HepG2 (cell line): ENCODE data around the gene SNX9. TPM values are rescaled to one million over a fixed set of nuclear protein-coding genes. Genes with fewer than 3 reads are reported as not detected.

Experiments used
- ATAC-seq: fragments of 200-7000 bp; cut with Tn5 transposase; 3 replicates; pipeline ENCODE4 v1.9.1; 2020; ENCODE audit warnings: mild to moderate bottlenecking, moderate library complexity
- BruUV-seq: library from RNA; stranded (reverse); fragments of 400-500 nt; replicated peaks from 2 replicates; lab custom pipeline; 2021; lab: Mats Ljungman, UMichigan
- CTCF ChIA-PET: fragments of 300-600 bp; formaldehyde crosslinking; extraction: SDS; loops from one replicate; lab custom pipeline; 2021; ENCODE audit warnings: low total read pairs, inconsistent platforms, low intra/inter-chr PET ratio; lab: Yijun Ruan, JAX
- POLR2A ChIA-PET: fragments of 350-600 bp; sonication (Branson Sonifier 250); formaldehyde crosslinking; loops from one replicate; lab custom pipeline; 2020; ENCODE audit warnings: antibody characterized with exemption, inconsistent platforms; lab: Yijun Ruan, JAX
- DNase-seq: peaks from one replicate; pipeline ENCODE4 v3.0.0-alpha.2; 2015; ENCODE audit warnings: low spot score
- FAIRE-seq: peaks from 3 replicates; lab custom pipeline; 2011; peaks lifted over from hg19 to GRCh38; lab: Jason Lieb, UNC
- H2AFZ ChIP-seq: one replicate; pipeline ENCODE4 v1.6.1; 2011; ENCODE audit warnings: low read length, inconsistent platforms
- H3K27ac ChIP-seq: fragments of 300-600 bp; 3 replicates; pipeline ENCODE4 v1.8.0; 2011; ENCODE audit warnings: mixed run types, mild to moderate bottlenecking, mixed read lengths, low read length, inconsistent platforms; ENCODE audit not compliant: insufficient read depth; ENCODE audit errors: extremely low read length
- H3K27me3 ChIP-seq, 2 experiments: fragments of 200-600 bp in 1 of 2; 2 replicates in 1 of 2; 3 replicates in 1 of 2; pipeline versions ENCODE4 v1.6.0 to v1.8.0; 2011; ENCODE audit warnings: low read length in 2 of 2, mild to moderate bottlenecking in 2 of 2, moderate library complexity in 2 of 2, inconsistent platforms in 1 of 2; ENCODE audit not compliant: insufficient read depth in 2 of 2, control insufficient read depth in 1 of 2
- H3K36me3 ChIP-seq, 2 experiments: fragments of 200-600 bp in 1 of 2; replicated peaks in 1 of 2; 2 replicates in 1 of 2; 3 replicates in 1 of 2; pipeline versions ENCODE4 v1.5.1 to v1.8.0; 2011; ENCODE audit warnings: low read length in 2 of 2, inconsistent platforms in 1 of 2; ENCODE audit not compliant: insufficient read depth in 2 of 2, control insufficient read depth in 1 of 2
- H3K4me1 ChIP-seq: 2 replicates; pipeline ENCODE4 v1.5.1; 2012; ENCODE audit warnings: low read length, inconsistent platforms; ENCODE audit not compliant: insufficient read depth
- H3K4me2 ChIP-seq: 2 replicates; pipeline ENCODE4 v1.6.0; 2011; ENCODE audit warnings: low read depth, low read length, inconsistent platforms
- H3K4me3 ChIP-seq, 3 experiments: fragments of 200-600 bp in 1 of 3; sonication (generic), shearing (Covaris generic) in 1 of 3; replicated peaks in 1 of 3; 2 replicates each; pipeline ENCODE4 v1.5.1; 2011 to 2016; ENCODE audit warnings: low read length in 3 of 3, inconsistent platforms in 2 of 3, low read depth in 2 of 3, mild to moderate bottlenecking in 2 of 3, control low read depth in 1 of 3, mixed read lengths in 1 of 3; ENCODE audit not compliant: insufficient read depth in 1 of 3
- H3K79me2 ChIP-seq: one replicate; pipeline ENCODE4 v1.6.1; 2011; ENCODE audit warnings: low read length, inconsistent platforms; ENCODE audit not compliant: insufficient read depth
- H3K9ac ChIP-seq: 2 replicates; pipeline ENCODE4 v1.6.0; 2011; ENCODE audit warnings: mild to moderate bottlenecking, low read depth, low read length, inconsistent platforms; ENCODE audit not compliant: insufficient read depth
- H3K9me3 ChIP-seq: 2 replicates; pipeline ENCODE4 v1.5.1; 2012; ENCODE audit warnings: mild to moderate bottlenecking, low read length
- H4K20me1 ChIP-seq: 2 replicates; pipeline ENCODE4 v1.6.0; 2011; ENCODE audit warnings: inconsistent platforms, mild to moderate bottlenecking, low read length, moderate library complexity; ENCODE audit not compliant: insufficient read depth
- BATF2 ChIP-seq: sonication (generic); formaldehyde crosslinking; IDR thresholded peaks from 2 replicates; pipeline ENCODE4 v1.8.0; 2022; ENCODE audit warnings: mild to moderate bottlenecking, missing genetic modification reagents, moderate library complexity
- CEBPG ChIP-seq: IDR thresholded peaks from 2 replicates; pipeline ENCODE4 v1.6.1; 2016
- FOXC1 ChIP-seq: sonication (generic); formaldehyde crosslinking; IDR thresholded peaks from 2 replicates; pipeline ENCODE4 v1.8.0; 2022; ENCODE audit warnings: mild to moderate bottlenecking, missing genetic modification reagents, borderline replicate concordance
- HNF4A ChIP-seq: sonication (generic); formaldehyde crosslinking; IDR thresholded peaks from 2 replicates; pipeline ENCODE4 v1.4.0; 2020; ENCODE audit warnings: missing genetic modification reagents
- POGZ ChIP-seq: sonication (generic); formaldehyde crosslinking; IDR thresholded peaks from 2 replicates; pipeline ENCODE4 v1.4.0; 2020; ENCODE audit warnings: mild to moderate bottlenecking, missing genetic modification reagents
- POLR2AphosphoS5 ChIP-seq: IDR thresholded peaks from 2 replicates; pipeline ENCODE4 v1.6.1; 2012; ENCODE audit warnings: low read depth, low read length
- UBTF ChIP-seq: sonication (generic); formaldehyde crosslinking; IDR thresholded peaks from 2 replicates; pipeline ENCODE4 v1.4.0; 2020; ENCODE audit warnings: mild to moderate bottlenecking, missing genetic modification reagents
- ZFP36 ChIP-seq: fragments of 150-350 bp; IDR thresholded peaks from 2 replicates; pipeline ENCODE4 v1.6.1; 2018; ENCODE audit warnings: borderline replicate concordance, low read length, low read depth; ENCODE audit not compliant: partially characterized antibody
- ZNF10 ChIP-seq: sonication (generic); formaldehyde crosslinking; IDR thresholded peaks from 2 replicates; pipeline ENCODE4 v1.4.0; 2020; ENCODE audit warnings: mild to moderate bottlenecking, low read depth, missing genetic modification reagents, borderline replicate concordance
- ZNF12 ChIP-seq: sonication (generic); formaldehyde crosslinking; IDR thresholded peaks from 2 replicates; pipeline ENCODE4 v1.5.0; 2020; ENCODE audit warnings: missing genetic modification reagents
- ZNF30 ChIP-seq: sonication (generic); formaldehyde crosslinking; IDR thresholded peaks from 2 replicates; pipeline ENCODE4 v1.5.0; 2020; ENCODE audit warnings: mild to moderate bottlenecking, missing genetic modification reagents
- ZNF569 ChIP-seq: sonication (generic); formaldehyde crosslinking; IDR thresholded peaks from 2 replicates; pipeline ENCODE4 v1.5.0; 2020; ENCODE audit warnings: mild to moderate bottlenecking, missing genetic modification reagents, moderate library complexity, borderline replicate concordance
- ZNF639 ChIP-seq: conservative IDR thresholded peaks from 2 replicates; pipeline ENCODE4 v1.6.1; 2018; ENCODE audit warnings: missing genetic modification reagents
- ZNF7 ChIP-seq: IDR thresholded peaks from 2 replicates; pipeline ENCODE4 v1.6.1; 2016; ENCODE audit warnings: missing biosample characterization, missing genetic modification reagents
- ZNF746 ChIP-seq: sonication (generic); formaldehyde crosslinking; IDR thresholded peaks from 2 replicates; pipeline ENCODE4 v1.8.0; 2022; ENCODE audit warnings: mild to moderate bottlenecking, missing genetic modification reagents
- WGBS: methylation state at CpG from one replicate; pipeline ENCODE4 v1.1.6; 2017; ENCODE audit warnings: low lambda C conversion rate; 5-methylcytosine and 5-hydroxymethylcytosine counted together
- in situ Hi-C: cut with HindIII; loops from 2 replicates; pipeline ENCODE4 v1.10.0; 2017; ENCODE audit warnings: low pct_unique_long_range_greater_than_20kb; ENCODE audit not compliant: extremely low pct_ligation_motif_present
- intact Hi-C: fragments of 100-400 bp; cut with micrococcal nuclease; formaldehyde crosslinking; loops from one replicate; pipeline ENCODE4 v1.10.0; 2022; ENCODE audit not compliant: unreplicated experiment
- polyA plus RNA-seq, 8 experiments: library from polyadenylated mRNA; depleted of rRNA in 3 of 8; stranded (reverse) in 7 of 8; unstranded in 1 of 8; fragments of >200 nt; fragmentation: Illumina TruSeq in 4 of 8; extraction: Trizol in 4 of 8; gene quantifications; 2 replicates each; pipeline versions ENCODE4 v1.2.1 to v1.2.3, GENCODE V29; 2011 to 2016; ENCODE audit warnings: low read depth in 4 of 8, missing spikeins in 1 of 8, mixed read lengths in 1 of 8; ENCODE audit not compliant: insufficient read depth in 1 of 8
- total RNA-seq, 5 experiments: library from RNA; depleted of rRNA; stranded (reverse); fragments of >200 nt; fragmentation: Illumina TruSeq; extraction: Trizol; gene quantifications; 2 replicates each; pipeline ENCODE4 v1.2.3, GENCODE V29; 2016; ENCODE audit warnings: low read depth in 1 of 5
- TF ChIP-seq, protein P1 (sequence below): sonication (generic); formaldehyde crosslinking; IDR thresholded peaks from 2 replicates; pipeline ENCODE4 v1.4.0; 2020; ENCODE audit warnings: missing genetic modification reagents, borderline replicate concordance

Gene SNX9
- total and polyA plus RNA-seq, 2 of the 13 experiments (the other 11 are each of a cell fraction or from before 2014, with no cell fraction given), result 21.9 to 36.0 TPM

GRCh38 chr6:157951828-157952227 is 128.8 kb downstream of the SNX9 start:
- Histone ChIP-seq H3K4me3 (no peak overlapping the region), H3K9ac (no peak overlapping the region), H3K36me3 (no peaks in the 10 kb centered on the region), H3K79me2 (no peaks in the 10 kb centered on the region), H3K9me3 (no peaks in the 10 kb centered on the region), H3K4me1 (peaks cover 50% of the 10 kb centered on the region), H3K4me2 (peak overlapping the region; percentile 4), H3K27me3 (no peaks in the 10 kb centered on the region; a peak in 1 of 5 replicates), H3K27ac (no peak overlapping the region), H2AFZ (no peak overlapping the region), H4K20me1 (no peaks in the 10 kb centered on the region)
- in situ Hi-C loops, result no loop called here
- POLR2A ChIA-PET, result interaction anchor here (0.9 to 3.5 kb wide), 3 partner anchors 31 to 75 kb away, joined by 3 to 48 read pairs (median 36); partner anchors contain the start of gene SYNJ2
- DNase-seq (no peak), ATAC-seq (no peak), FAIRE-seq (no peak)
- CTCF ChIA-PET, result interaction anchor here (1.6 kb wide), 1 partner anchor 120 kb away, joined by 4 read pairs; no protein-coding TSS in a partner anchor
- WGBS, result 38% methylated on average over 9 of the region's 9 CpGs
- no TSS peak for BruUV-seq
- intact Hi-C loops, result loop anchor here (5.0 to 10.0 kb wide), 2 partner anchors 123 to 195 kb away; no protein-coding TSS in a partner anchor
- TF ChIP-seq HNF4A (CRISPR knock-in tag), result peak; percentile 29; the same call in 1 of the 2 replicates
- no peak for TF ChIP-seq BATF2 (CRISPR knock-in tag)
- TF ChIP-seq POLR2AphosphoS5, result no peak
- no peak for TF ChIP-seq ZNF10 (CRISPR knock-in tag)
- peak; percentile 94 for TF ChIP-seq ZNF12 (CRISPR knock-in tag)
- no peak for TF ChIP-seq ZNF746 (CRISPR knock-in tag)
- no peak for TF ChIP-seq ZNF7 (CRISPR knock-in tag)
- no peak for TF ChIP-seq ZNF639 (CRISPR knock-in tag)
- 0 out of 2 replicates have a peak, but pooled peaks have one; percentile 27 for TF ChIP-seq UBTF
- TF ChIP-seq CEBPG (CRISPR knock-in tag), result no peak
- TF ChIP-seq POGZ (CRISPR knock-in tag), result no peak
- 0 out of 2 replicates have a peak, but pooled peaks have one; percentile 31 for TF ChIP-seq FOXC1
- no peak for TF ChIP-seq ZNF569 (CRISPR knock-in tag)
- TF ChIP-seq ZNF30, result no peak
- TF ChIP-seq ZFP36, result no peak
- TF ChIP-seq, protein P1, sequence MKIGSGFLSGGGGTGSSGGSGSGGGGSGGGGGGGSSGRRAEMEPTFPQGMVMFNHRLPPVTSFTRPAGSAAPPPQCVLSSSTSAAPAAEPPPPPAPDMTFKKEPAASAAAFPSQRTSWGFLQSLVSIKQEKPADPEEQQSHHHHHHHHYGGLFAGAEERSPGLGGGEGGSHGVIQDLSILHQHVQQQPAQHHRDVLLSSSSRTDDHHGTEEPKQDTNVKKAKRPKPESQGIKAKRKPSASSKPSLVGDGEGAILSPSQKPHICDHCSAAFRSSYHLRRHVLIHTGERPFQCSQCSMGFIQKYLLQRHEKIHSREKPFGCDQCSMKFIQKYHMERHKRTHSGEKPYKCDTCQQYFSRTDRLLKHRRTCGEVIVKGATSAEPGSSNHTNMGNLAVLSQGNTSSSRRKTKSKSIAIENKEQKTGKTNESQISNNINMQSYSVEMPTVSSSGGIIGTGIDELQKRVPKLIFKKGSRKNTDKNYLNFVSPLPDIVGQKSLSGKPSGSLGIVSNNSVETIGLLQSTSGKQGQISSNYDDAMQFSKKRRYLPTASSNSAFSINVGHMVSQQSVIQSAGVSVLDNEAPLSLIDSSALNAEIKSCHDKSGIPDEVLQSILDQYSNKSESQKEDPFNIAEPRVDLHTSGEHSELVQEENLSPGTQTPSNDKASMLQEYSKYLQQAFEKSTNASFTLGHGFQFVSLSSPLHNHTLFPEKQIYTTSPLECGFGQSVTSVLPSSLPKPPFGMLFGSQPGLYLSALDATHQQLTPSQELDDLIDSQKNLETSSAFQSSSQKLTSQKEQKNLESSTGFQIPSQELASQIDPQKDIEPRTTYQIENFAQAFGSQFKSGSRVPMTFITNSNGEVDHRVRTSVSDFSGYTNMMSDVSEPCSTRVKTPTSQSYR, result peak; percentile 66; the same call in 1 of the 2 replicates
